Mesenchymal stem cell (in vitro differentiated cells and primary cell): Measurements from ENCODE around the gene DIP2C.

Source experiments
- DNase-seq: peaks from one replicate; pipeline ENCODE4 v3.0.0-alpha.2; 2013
- H2AFZ ChIP-seq: one replicate; pipeline ENCODE4 v1.6.1; 2013; ENCODE audit warnings: low read depth, mild to moderate bottlenecking, control low read depth, inconsistent platforms, low read length, moderate library complexity
- H2AK5ac ChIP-seq: 2 replicates; pipeline ENCODE4 v1.6.1; 2013; ENCODE audit warnings: low read length, moderate library complexity, mild to moderate bottlenecking, inconsistent platforms; ENCODE audit not compliant: severe bottlenecking
- H2BK120ac ChIP-seq: one replicate; pipeline ENCODE4 v1.6.1; 2013; ENCODE audit warnings: low read depth, mild to moderate bottlenecking, inconsistent platforms, low read length, moderate library complexity
- H2BK12ac ChIP-seq, 2 experiments: one replicate each; pipeline ENCODE4 v1.6.1; 2013; ENCODE audit warnings: inconsistent platforms in 2 of 2, low read length in 2 of 2, mild to moderate bottlenecking in 2 of 2, moderate library complexity in 2 of 2, control low read depth in 1 of 2
- H2BK15ac ChIP-seq: one replicate; pipeline ENCODE4 v1.6.1; 2013; ENCODE audit warnings: mild to moderate bottlenecking, low read depth, inconsistent platforms; ENCODE audit not compliant: poor library complexity, severe bottlenecking
- H2BK5ac ChIP-seq: 2 replicates; pipeline ENCODE4 v1.6.1; 2013; ENCODE audit warnings: low read depth, mild to moderate bottlenecking, low read length, control low read depth, inconsistent platforms; ENCODE audit not compliant: poor library complexity, severe bottlenecking
- H3K14ac ChIP-seq, 2 experiments: one replicate each; pipeline ENCODE4 v1.6.1; 2013; ENCODE audit warnings: inconsistent platforms in 2 of 2, low read length in 2 of 2, control low read depth in 1 of 2, mild to moderate bottlenecking in 1 of 2, moderate library complexity in 1 of 2
- H3K18ac ChIP-seq, 2 experiments: one replicate each; pipeline ENCODE4 v1.6.1; 2013; ENCODE audit warnings: inconsistent platforms in 2 of 2, low read length in 2 of 2, control low read depth in 1 of 2, low read depth in 1 of 2, mild to moderate bottlenecking in 1 of 2
- H3K23ac ChIP-seq, 2 experiments: one replicate each; pipeline ENCODE4 v1.6.1; 2013; ENCODE audit warnings: inconsistent platforms in 2 of 2, low read length in 2 of 2, mild to moderate bottlenecking in 2 of 2, moderate library complexity in 2 of 2, control low read depth in 1 of 2
- H3K27ac ChIP-seq: 2 replicates; pipeline ENCODE4 v1.5.1; 2013; ENCODE audit warnings: mild to moderate bottlenecking, moderate library complexity, low read length, control low read depth, inconsistent platforms; ENCODE audit not compliant: poor library complexity, severe bottlenecking
- H3K27me3 ChIP-seq, 2 experiments: 2 replicates each; pipeline versions ENCODE4 v1.6.1 to v1.7.0; 2013; ENCODE audit warnings: low read length in 2 of 2, mild to moderate bottlenecking in 2 of 2, moderate library complexity in 2 of 2, control low read depth in 1 of 2, inconsistent platforms in 1 of 2; ENCODE audit not compliant: control insufficient read depth in 1 of 2, insufficient read depth in 1 of 2
- H3K36me3 ChIP-seq, 2 experiments: 2 replicates each; pipeline versions ENCODE4 v1.6.1 to v1.7.0; 2013; ENCODE audit warnings: low read length in 2 of 2, control low read depth in 1 of 2, inconsistent platforms in 1 of 2, low read depth in 1 of 2, mild to moderate bottlenecking in 1 of 2; ENCODE audit not compliant: insufficient read depth in 2 of 2, control insufficient read depth in 1 of 2
- H3K4ac ChIP-seq, 2 experiments: one replicate each; pipeline ENCODE4 v1.6.1; 2013; ENCODE audit warnings: inconsistent platforms in 2 of 2, low read length in 2 of 2, mild to moderate bottlenecking in 2 of 2, moderate library complexity in 2 of 2, control low read depth in 1 of 2, low read depth in 1 of 2
- H3K4me1 ChIP-seq: 2 replicates; pipeline ENCODE4 v1.6.1; 2013; ENCODE audit warnings: low read depth, low read length, control low read depth; ENCODE audit not compliant: control insufficient read depth, insufficient read depth
- H3K4me2 ChIP-seq: 2 replicates; pipeline ENCODE4 v1.6.1; 2013; ENCODE audit warnings: low read length, mild to moderate bottlenecking, inconsistent platforms; ENCODE audit not compliant: poor library complexity, severe bottlenecking
- H3K4me3 ChIP-seq, 2 experiments: 2 replicates each; pipeline versions ENCODE4 v1.5.1 to v1.7.0; 2013; ENCODE audit warnings: low read length in 2 of 2, mild to moderate bottlenecking in 2 of 2, control low read depth in 1 of 2, low read depth in 1 of 2; ENCODE audit not compliant: insufficient read depth in 1 of 2
- H3K79me1 ChIP-seq: replicated peaks from 2 replicates; pipeline ENCODE4 v1.6.1; 2013; ENCODE audit warnings: mild to moderate bottlenecking, control low read depth, low read length, inconsistent platforms; ENCODE audit not compliant: poor library complexity, severe bottlenecking
- H3K9ac ChIP-seq: 2 replicates; pipeline ENCODE4 v1.7.0; 2013; ENCODE audit warnings: mild to moderate bottlenecking, low read length, moderate library complexity
- H3K9me3 ChIP-seq: 2 replicates; pipeline ENCODE4 v1.7.0; 2013; ENCODE audit warnings: mild to moderate bottlenecking, low read length; ENCODE audit not compliant: control insufficient read depth
- H4K8ac ChIP-seq: one replicate; pipeline ENCODE4 v1.6.1; 2013; ENCODE audit warnings: inconsistent platforms, mild to moderate bottlenecking, low read length, moderate library complexity
- H4K91ac ChIP-seq: one replicate; pipeline ENCODE4 v1.6.1; 2013; ENCODE audit warnings: mild to moderate bottlenecking, low read length, inconsistent platforms
- WGBS: methylation state at CpG from one replicate; pipeline ENCODE4 v1.1.7; 2013; ENCODE audit warnings: mixed read lengths; 5-methylcytosine and 5-hydroxymethylcytosine counted together

DIP2C gene

DNA sequence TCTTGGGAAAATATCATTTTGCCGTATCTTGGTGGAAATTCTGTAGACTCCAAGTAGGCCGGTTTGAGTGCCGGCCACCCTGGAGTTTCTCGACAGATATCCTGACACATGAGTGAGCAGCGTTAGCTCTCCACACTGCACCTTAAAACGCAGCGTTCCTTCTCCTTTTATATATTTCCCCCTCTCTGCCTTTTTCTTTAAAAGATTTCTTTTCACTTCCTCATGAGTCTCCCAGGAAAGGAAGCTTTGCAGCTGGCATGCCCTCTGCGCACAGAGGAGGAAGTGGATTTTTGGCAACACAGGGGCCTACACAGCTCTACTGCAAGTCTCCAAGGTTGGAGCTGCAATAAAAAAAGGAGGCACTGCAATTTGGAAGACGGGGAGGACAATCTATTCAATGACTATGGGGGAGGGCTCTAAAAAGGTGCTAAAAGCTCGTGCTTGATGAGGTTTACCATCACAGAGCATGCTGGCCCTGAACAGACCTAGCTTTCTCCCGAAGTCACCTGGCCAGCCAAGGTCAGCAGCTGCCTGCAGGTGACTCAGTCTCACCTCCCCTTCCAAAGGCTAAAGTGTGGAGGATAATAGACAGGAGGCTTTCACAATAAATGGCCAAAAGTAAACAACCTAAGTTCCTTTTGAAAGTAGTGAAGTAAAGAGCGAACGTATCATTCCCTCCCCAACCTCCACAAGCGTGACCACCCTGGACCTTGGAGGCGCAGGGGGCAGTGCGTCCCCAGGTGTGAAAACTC lies 301.4 kb downstream of the DIP2C start:
- H3K4me3 ChIP-seq = no peak overlapping the region
- H3K27me3 ChIP-seq = no peaks in the 10 kb centered on the region
- no peak overlapping the region for H3K4ac ChIP-seq
- H3K27ac ChIP-seq = no peak overlapping the region
- H3K9ac ChIP-seq = no peak overlapping the region
- no peak overlapping the region for H4K91ac ChIP-seq
- no peak overlapping the region for H2BK5ac ChIP-seq
- no peak overlapping the region for H3K4me2 ChIP-seq
- WGBS = 95% methylated on average over 15 of the region's 16 CpGs
- no peak overlapping the region for H3K14ac ChIP-seq
- no peaks in the 10 kb centered on the region for H3K9me3 ChIP-seq
- H3K36me3 ChIP-seq = peaks cover 75 to 80% of the 10 kb centered on the region in 2 experiments
- no peak for DNase-seq
- H2BK12ac ChIP-seq = no peak overlapping the region
- H3K79me1 ChIP-seq = peaks cover 16% of the 10 kb centered on the region
- H2BK120ac ChIP-seq = no peak overlapping the region
- no peak overlapping the region for H2AFZ ChIP-seq
- H4K8ac ChIP-seq = no peak overlapping the region
- no peak overlapping the region for H3K18ac ChIP-seq
- no peak overlapping the region for H2BK15ac ChIP-seq
- no peak overlapping the region for H2AK5ac ChIP-seq
- no peak overlapping the region for H3K23ac ChIP-seq
- no peaks in the 10 kb centered on the region for H3K4me1 ChIP-seq

DNA sequence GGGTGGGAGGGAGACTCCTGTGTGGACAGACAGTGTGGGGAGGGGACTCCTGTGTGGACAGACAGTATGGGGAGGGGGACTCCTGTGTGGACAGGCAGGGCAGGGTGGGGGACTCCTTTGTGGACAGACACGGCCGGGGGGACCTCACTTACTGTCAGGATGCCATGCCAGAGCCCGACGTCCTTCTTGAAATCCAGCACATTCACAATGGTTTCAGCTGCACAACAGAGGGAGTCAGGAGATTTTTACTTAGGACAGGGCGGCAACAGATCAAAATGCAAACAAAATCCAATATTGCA lies 301.9 kb downstream of the DIP2C start:
- Histone ChIP-seq H4K8ac (no peak overlapping the region), H3K79me1 (peaks cover 13% of the 10 kb centered on the region), H2AK5ac (no peak overlapping the region), H2BK12ac (no peak overlapping the region), H2BK5ac (no peak overlapping the region), H3K9ac (no peak overlapping the region), H3K27ac (no peak overlapping the region), H2AFZ (no peak overlapping the region), H4K91ac (no peak overlapping the region), H3K23ac (no peak overlapping the region), H3K36me3 (peaks cover 76 to 80% of the 10 kb centered on the region in 2 experiments), H3K4ac (no peak overlapping the region), H2BK15ac (no peak overlapping the region), H3K4me1 (no peaks in the 10 kb centered on the region), H2BK120ac (no peak overlapping the region), H3K18ac (no peak overlapping the region), H3K4me3 (no peak overlapping the region), H3K4me2 (no peak overlapping the region), H3K27me3 (no peaks in the 10 kb centered on the region), H3K9me3 (no peaks in the 10 kb centered on the region), H3K14ac (no peak overlapping the region)
- DNase-seq = no peak
- 95% methylated on average over 5 of the region's 5 CpGs for WGBS

DNA sequence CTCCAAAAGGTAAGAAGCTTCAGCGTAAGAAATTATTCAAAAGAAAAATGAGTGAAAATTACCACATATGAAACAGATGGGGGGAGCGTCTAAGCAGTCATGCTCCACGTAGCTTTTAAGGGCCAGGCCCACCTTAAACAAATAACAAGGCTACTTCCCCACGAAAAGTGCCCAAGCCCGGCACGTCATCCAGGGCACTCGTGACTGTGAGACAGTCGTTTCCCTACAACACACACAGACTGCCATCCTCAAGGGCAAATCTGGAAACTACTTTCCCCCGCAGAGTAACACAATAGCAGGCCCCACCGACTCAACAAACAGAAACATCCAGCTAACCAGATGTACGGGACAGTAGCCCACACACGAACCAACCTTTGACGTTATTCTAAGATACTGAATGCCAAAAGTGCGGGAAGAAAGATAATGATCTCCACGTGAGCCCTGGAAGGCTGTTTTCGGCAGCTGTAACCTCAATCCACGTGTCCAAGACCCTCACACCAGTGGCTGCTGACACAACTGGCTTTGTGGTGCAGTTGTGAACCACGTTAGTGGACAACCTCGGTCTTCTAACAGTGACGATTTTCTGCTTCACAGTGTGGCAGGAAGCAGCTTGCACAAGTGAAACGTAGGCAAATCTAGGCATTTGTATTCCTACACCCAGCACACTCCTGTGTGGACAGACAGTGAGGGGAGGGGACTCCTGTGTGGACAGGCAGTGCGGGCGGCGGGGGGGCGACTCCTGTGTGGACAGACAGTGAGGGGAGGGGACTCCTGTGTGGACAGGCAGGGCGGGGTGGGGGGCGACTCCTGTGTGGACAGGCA lies 302.5 kb downstream of the DIP2C start:
- H3K23ac ChIP-seq = no peak overlapping the region
- no peak overlapping the region for H2AK5ac ChIP-seq
- no peak overlapping the region for H3K4me2 ChIP-seq
- peaks cover 74 to 86% of the 10 kb centered on the region in 2 experiments for H3K36me3 ChIP-seq
- H3K79me1 ChIP-seq = peaks cover 9% of the 10 kb centered on the region
- no peak overlapping the region for H3K4me3 ChIP-seq
- no peak overlapping the region for H2BK120ac ChIP-seq
- H3K18ac ChIP-seq = no peak overlapping the region
- no peak overlapping the region for H2BK15ac ChIP-seq
- no peak for DNase-seq
- H4K8ac ChIP-seq = no peak overlapping the region
- H3K27ac ChIP-seq = no peak overlapping the region
- no peak overlapping the region for H3K9ac ChIP-seq
- H4K91ac ChIP-seq = no peak overlapping the region
- H3K9me3 ChIP-seq = no peaks in the 10 kb centered on the region
- no peak overlapping the region for H2BK12ac ChIP-seq
- no peak overlapping the region for H2AFZ ChIP-seq
- no peak overlapping the region for H3K14ac ChIP-seq
- no peaks in the 10 kb centered on the region for H3K4me1 ChIP-seq
- H2BK5ac ChIP-seq = no peak overlapping the region
- H3K4ac ChIP-seq = no peak overlapping the region
- whole genome bisulfite sequencing = 94% methylated on average over 26 of the region's 27 CpGs
- no peaks in the 10 kb centered on the region for H3K27me3 ChIP-seq

DNA sequence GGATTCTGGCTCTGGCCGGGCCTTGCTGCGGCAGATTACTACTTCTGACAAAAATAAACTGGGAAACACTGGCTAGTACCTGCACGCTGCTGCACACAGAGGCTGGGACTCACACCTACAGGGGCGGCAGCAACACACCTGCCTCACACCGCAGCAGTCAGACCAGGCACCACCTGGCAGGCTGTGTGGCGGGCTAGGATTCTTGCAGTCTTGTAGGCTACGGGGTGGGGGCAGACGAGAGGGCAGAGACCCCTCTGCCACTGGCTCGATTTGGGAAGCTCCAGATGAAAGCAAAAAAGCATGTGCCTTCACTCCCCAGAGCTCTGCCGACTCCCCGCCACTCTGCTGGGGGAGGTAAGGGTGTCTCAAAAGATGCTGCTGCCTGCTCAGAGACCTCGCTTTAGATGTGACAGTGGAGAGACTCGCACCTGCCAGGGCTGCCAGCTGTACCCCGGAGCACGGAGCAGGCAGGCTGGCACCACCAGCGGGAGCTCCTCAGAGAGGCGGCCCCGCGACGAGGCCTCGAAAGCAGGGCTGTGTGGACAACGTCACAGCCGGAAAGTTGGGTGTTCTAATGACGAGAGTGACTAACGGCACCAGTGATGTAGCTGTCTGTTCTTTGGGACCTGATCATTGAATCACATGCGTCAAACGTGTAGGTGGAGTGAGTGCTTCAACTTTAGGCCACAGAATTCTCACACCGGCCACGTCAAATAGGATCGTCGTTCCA lies 303.7 kb downstream of the DIP2C start:
- H2BK120ac ChIP-seq = no peak overlapping the region
- H2AFZ ChIP-seq = no peak overlapping the region
- H3K9ac ChIP-seq = no peak overlapping the region
- H3K14ac ChIP-seq = no peak overlapping the region
- H3K4ac ChIP-seq = no peak overlapping the region
- 90% methylated on average over 29 of the region's 31 CpGs for WGBS
- H2BK5ac ChIP-seq = no peak overlapping the region
- H3K36me3 ChIP-seq = peaks cover 74 to 95% of the 10 kb centered on the region in 2 experiments
- peaks cover 6% of the 10 kb centered on the region for H3K79me1 ChIP-seq
- DNase-seq = no peak
- H3K9me3 ChIP-seq = no peaks in the 10 kb centered on the region
- no peak overlapping the region for H3K27ac ChIP-seq
- H2BK15ac ChIP-seq = no peak overlapping the region
- no peak overlapping the region for H3K23ac ChIP-seq
- no peak overlapping the region for H2AK5ac ChIP-seq
- H4K91ac ChIP-seq = no peak overlapping the region
- peak overlapping the region; percentile 48 for H4K8ac ChIP-seq
- H3K4me3 ChIP-seq = no peak overlapping the region
- H3K18ac ChIP-seq = no peak overlapping the region
- H3K4me2 ChIP-seq = no peak overlapping the region
- no peaks in the 10 kb centered on the region for H3K27me3 ChIP-seq
- H2BK12ac ChIP-seq = no peak overlapping the region
- no peaks in the 10 kb centered on the region for H3K4me1 ChIP-seq
